SK-N-SH (cell line): ENCODE measurements around the gene DMD.

Experiments
- CHD2 ChIP-seq: fragments of 150-350 bp; IDR thresholded peaks from 2 replicates; pipeline ENCODE4 v1.6.1; 2018; ENCODE audit warnings: low read length; ENCODE audit not compliant: partially characterized antibody
- CTCF ChIP-seq: fragments of 200-600 bp; sonication (generic); IDR thresholded peaks from 2 replicates; pipeline ENCODE4 v1.6.1; 2017; ENCODE audit warnings: antibody characterized with exemption, mild to moderate bottlenecking, moderate library complexity
- EP300 ChIP-seq, 2 experiments: IDR thresholded peaks; 2 replicates each; pipeline versions ENCODE4 v1.4.0 to v1.6.1; 2012; ENCODE audit warnings: borderline replicate concordance in 1 of 2, low read depth in 1 of 2, low read length in 1 of 2
- NFIC ChIP-seq: IDR thresholded peaks from 2 replicates; pipeline ENCODE4 v1.4.0; 2012; ENCODE audit warnings: borderline replicate concordance
- RAD21 ChIP-seq: IDR thresholded peaks from 2 replicates; pipeline ENCODE4 v1.6.1; 2012; ENCODE audit warnings: mild to moderate bottlenecking, low read length
- RXRA ChIP-seq: IDR thresholded peaks from 2 replicates; pipeline ENCODE4 v1.4.0; 2012; ENCODE audit warnings: low read depth, mild to moderate bottlenecking, borderline replicate concordance
- SIN3A ChIP-seq: IDR thresholded peaks from 2 replicates; pipeline ENCODE4 v1.6.1; 2012; ENCODE audit warnings: low read depth, mild to moderate bottlenecking, low read length, moderate library complexity, borderline replicate concordance
- TAF1 ChIP-seq: IDR thresholded peaks from 2 replicates; pipeline ENCODE4 v1.6.1; 2012; ENCODE audit warnings: low read depth, mild to moderate bottlenecking, low read length, moderate library complexity, borderline replicate concordance
- YY1 ChIP-seq: IDR thresholded peaks from 2 replicates; pipeline ENCODE4 v1.4.0; 2012; ENCODE audit warnings: low read depth, mild to moderate bottlenecking
- TF ChIP-seq, protein P1 (sequence below): IDR thresholded peaks from 2 replicates; pipeline ENCODE4 v1.6.1; 2012; ENCODE audit warnings: mild to moderate bottlenecking, low read depth, low read length, moderate library complexity
- TF ChIP-seq, protein P2 (sequence below): IDR thresholded peaks from 2 replicates; pipeline ENCODE4; 2012
- TF ChIP-seq, protein P3 (sequence below): fragments of 150-350 bp; IDR thresholded peaks from 2 replicates; pipeline ENCODE4 v1.6.1; 2017; ENCODE audit warnings: antibody characterized with exemption, low read length, low read depth, borderline replicate concordance

DNA sequence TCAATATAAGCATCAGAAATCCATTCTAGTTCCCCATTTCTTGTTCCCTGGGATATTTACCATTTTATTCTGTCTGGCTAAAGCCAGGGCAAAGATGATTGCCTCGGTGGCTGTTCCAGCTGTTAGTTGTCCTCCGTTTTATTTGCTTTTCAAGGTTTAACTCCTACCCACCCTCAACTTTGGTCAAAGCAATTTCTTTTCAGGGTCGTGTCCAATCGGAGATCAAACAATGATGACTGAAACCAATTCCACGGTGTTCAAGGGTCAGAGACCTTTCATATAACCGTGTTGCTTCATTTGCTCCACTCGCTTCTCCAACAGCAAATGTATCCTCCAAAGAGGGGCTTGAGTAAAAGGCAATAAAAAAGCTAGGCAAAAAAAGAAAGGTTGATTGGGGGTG lies 1946.0 kb downstream of the DMD start:
- TF ChIP-seq CTCF (no peak), EP300 (IDR thresholded peaks at IDR 0.05; ENCODE audit: borderline replicate concordance in 1 of 2, low read depth in 1 of 2, low read length in 1 of 2) (no peak), RXRA (no peak), RAD21 (no peak), NFIC (no peak), CHD2 (no peak), TAF1 (no peak), YY1 (no peak), SIN3A (no peak)
- TF ChIP-seq, protein P1, sequence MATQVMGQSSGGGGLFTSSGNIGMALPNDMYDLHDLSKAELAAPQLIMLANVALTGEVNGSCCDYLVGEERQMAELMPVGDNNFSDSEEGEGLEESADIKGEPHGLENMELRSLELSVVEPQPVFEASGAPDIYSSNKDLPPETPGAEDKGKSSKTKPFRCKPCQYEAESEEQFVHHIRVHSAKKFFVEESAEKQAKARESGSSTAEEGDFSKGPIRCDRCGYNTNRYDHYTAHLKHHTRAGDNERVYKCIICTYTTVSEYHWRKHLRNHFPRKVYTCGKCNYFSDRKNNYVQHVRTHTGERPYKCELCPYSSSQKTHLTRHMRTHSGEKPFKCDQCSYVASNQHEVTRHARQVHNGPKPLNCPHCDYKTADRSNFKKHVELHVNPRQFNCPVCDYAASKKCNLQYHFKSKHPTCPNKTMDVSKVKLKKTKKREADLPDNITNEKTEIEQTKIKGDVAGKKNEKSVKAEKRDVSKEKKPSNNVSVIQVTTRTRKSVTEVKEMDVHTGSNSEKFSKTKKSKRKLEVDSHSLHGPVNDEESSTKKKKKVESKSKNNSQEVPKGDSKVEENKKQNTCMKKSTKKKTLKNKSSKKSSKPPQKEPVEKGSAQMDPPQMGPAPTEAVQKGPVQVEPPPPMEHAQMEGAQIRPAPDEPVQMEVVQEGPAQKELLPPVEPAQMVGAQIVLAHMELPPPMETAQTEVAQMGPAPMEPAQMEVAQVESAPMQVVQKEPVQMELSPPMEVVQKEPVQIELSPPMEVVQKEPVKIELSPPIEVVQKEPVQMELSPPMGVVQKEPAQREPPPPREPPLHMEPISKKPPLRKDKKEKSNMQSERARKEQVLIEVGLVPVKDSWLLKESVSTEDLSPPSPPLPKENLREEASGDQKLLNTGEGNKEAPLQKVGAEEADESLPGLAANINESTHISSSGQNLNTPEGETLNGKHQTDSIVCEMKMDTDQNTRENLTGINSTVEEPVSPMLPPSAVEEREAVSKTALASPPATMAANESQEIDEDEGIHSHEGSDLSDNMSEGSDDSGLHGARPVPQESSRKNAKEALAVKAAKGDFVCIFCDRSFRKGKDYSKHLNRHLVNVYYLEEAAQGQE = no peak
- TF ChIP-seq, protein P2, sequence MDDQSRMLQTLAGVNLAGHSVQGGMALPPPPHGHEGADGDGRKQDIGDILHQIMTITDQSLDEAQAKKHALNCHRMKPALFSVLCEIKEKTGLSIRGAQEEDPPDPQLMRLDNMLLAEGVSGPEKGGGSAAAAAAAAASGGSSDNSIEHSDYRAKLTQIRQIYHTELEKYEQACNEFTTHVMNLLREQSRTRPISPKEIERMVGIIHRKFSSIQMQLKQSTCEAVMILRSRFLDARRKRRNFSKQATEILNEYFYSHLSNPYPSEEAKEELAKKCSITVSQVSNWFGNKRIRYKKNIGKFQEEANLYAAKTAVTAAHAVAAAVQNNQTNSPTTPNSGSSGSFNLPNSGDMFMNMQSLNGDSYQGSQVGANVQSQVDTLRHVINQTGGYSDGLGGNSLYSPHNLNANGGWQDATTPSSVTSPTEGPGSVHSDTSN = no peak
- TF ChIP-seq, protein P3, sequence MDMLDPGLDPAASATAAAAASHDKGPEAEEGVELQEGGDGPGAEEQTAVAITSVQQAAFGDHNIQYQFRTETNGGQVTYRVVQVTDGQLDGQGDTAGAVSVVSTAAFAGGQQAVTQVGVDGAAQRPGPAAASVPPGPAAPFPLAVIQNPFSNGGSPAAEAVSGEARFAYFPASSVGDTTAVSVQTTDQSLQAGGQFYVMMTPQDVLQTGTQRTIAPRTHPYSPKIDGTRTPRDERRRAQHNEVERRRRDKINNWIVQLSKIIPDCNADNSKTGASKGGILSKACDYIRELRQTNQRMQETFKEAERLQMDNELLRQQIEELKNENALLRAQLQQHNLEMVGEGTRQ = no peak
